Body of pancreas (tissue), 4 donors: ENCODE results near the gene MUC5AC. TPM values are rescaled to one million over a fixed set of nuclear protein-coding genes. Genes with fewer than 3 reads are reported as not detected.

ENCODE experiments used
- ATAC-seq: fragments of 150-250 bp; one replicate; pipeline ENCODE4 v1.9.1; 2016
- DNase-seq, 4 donors: peaks; one replicate each; pipeline ENCODE4 v3.0.0-alpha.2; 2019
- H3K27ac ChIP-seq, 4 donors: fragments of 200-600 bp; sonication (generic); 1 replicate in 3 of 4; 2 replicates in 1 of 4; pipeline versions ENCODE4 v1.5.1 to v1.6.1; 2016 to 2019; ENCODE audit warnings: mild to moderate bottlenecking in 1 of 4, mixed read lengths in 1 of 4, moderate library complexity in 1 of 4
- H3K27me3 ChIP-seq, 2 donors: fragments of 200-600 bp; sonication (generic); one replicate each; pipeline ENCODE4 v1.6.0; 2016; ENCODE audit warnings: mild to moderate bottlenecking in 1 of 2
- H3K36me3 ChIP-seq, 2 donors: fragments of 200-600 bp; sonication (generic); replicated peaks in 1 of 2; 2 replicates each; pipeline ENCODE4 v1.5.1; 2016; ENCODE audit warnings: low read depth in 2 of 2; ENCODE audit not compliant: insufficient read depth in 1 of 2
- H3K4me1 ChIP-seq: fragments of 200-600 bp; sonication (generic); one replicate; pipeline ENCODE4 v1.6.0; 2016
- H3K4me3 ChIP-seq, 2 donors: fragments of 200-600 bp; sonication (generic); 1 replicate in 1 of 2; 2 replicates in 1 of 2; pipeline ENCODE4 v1.5.1; 2016 to 2019
- H3K9me3 ChIP-seq, 3 donors: fragments of 200-600 bp; sonication (generic); 1 replicate in 2 of 3; 2 replicates in 1 of 3; pipeline ENCODE4 v1.5.1; 2016
- CTCF ChIP-seq, 7 experiments: fragments of 450-650 bp in 4 of 7; fragments of 200-600 bp in 3 of 7; sonication (generic) in 3 of 7; IDR thresholded peaks; one replicate each; pipeline ENCODE4 v1.5.1; 2016 to 2019; ENCODE audit warnings: antibody characterized with exemption in 7 of 7
- POLR2A ChIP-seq, 3 donors: fragments of 450-650 bp; IDR thresholded peaks; one replicate each; pipeline ENCODE4 v1.6.1; 2016; ENCODE audit warnings: antibody characterized with exemption in 3 of 3, mild to moderate bottlenecking in 2 of 3
- WGBS, 2 donors: methylation state at CpG; one replicate each; pipeline ENCODE4 v1.1.5; 2017; 5-methylcytosine and 5-hydroxymethylcytosine counted together
- intact Hi-C: fragments of 100-400 bp; cut with DNase I; formaldehyde crosslinking; loops from one replicate; pipeline ENCODE4 v1.15.1; 2023
- total RNA-seq, 2 donors: library from RNA; depleted of rRNA; stranded (reverse); fragments of >200 nt; gene quantifications; one replicate each; pipeline ENCODE4 v1.1.0, GENCODE V29; 2016

MUC5AC gene
- total RNA-seq, 2 donors from 2014 or later: under 0.01 to 1.8 TPM

DNA sequence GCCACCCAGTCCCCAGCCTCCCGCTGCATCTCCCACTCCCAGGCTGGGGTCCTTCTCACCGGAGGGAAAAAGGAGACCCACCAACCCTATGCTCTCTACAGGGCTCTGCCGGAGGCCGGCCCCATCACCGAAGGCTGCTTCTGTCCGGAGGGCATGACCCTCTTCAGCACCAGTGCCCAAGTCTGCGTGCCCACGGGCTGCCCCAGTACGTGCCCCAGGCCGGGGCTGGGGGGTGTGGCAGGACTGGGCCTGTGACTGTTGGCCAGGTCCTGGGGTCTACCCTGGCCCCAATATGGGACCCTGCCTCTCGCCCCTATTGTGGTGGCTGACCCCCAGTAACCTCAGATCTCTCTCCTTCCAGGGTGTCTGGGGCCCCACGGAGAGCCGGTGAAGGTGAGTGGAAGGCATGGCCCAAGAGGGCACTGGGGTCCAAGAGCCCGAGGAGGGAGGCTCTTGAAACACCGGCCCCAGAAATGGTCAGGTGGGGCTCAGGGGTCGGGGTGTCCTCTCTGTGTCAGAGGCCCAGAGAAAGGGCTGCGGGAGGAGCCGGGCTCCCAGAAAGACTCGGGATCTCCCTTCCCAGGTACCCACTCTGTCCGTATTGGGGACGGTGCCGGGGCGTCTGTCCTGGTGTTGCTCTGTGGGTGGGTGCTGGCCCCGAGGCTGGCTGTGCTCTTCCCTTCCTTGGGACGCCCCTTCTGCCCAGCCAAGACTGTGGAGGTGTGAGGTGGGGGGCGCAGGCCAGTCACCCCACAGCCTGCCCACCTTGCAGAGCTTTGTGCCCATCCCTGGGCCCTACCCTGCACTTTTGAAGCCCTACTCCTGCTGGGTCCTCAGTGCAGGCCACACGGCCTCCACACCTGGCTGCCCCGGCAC lies 39.0 kb downstream of the MUC5AC start:
- Histone ChIP-seq H3K4me3 (no peak overlapping the region), H3K36me3 (no peaks in the 10 kb centered on the region), H3K4me1 (no peaks in the 10 kb centered on the region), H3K9me3 (no peaks in the 10 kb centered on the region), H3K27me3 (peaks cover 0 to 21% of the 10 kb centered on the region in 2 donors), H3K27ac (no peak overlapping the region)
- ATAC-seq (no peak), DNase-seq (peak in 3 of 4 donors; percentile 2 to 9 (median 8))
- no peak for TF ChIP-seq POLR2A (IDR thresholded peaks at IDR 0.05)
- no peak for TF ChIP-seq CTCF (IDR thresholded peaks at IDR 0.05)
- 59 to 71% methylated on average over 8 to 28 of the region's 28 CpGs for WGBS, 2 donors
- intact Hi-C loops: no loop called here

- ATAC-seq: no peak
- DNase-seq: peak in 3 of 4 donors; percentile 3 to 9 (median 9)
- no peak for TF ChIP-seq POLR2A (IDR thresholded peaks at IDR 0.05)
- no peak for TF ChIP-seq CTCF (IDR thresholded peaks at IDR 0.05)
- WGBS, 2 donors: 58 to 81% methylated on average over 4 to 13 of the region's 29 CpGs
- Histone ChIP-seq H3K4me1 (no peaks in the 10 kb centered on the region), H3K27me3 (peaks cover 0 to 21% of the 10 kb centered on the region in 2 donors), H3K9me3 (no peaks in the 10 kb centered on the region), H3K27ac (no peak overlapping the region), H3K36me3 (no peaks in the 10 kb centered on the region), H3K4me3 (no peak overlapping the region)
- intact Hi-C loops: no loop called here
Observed at GRCh38 chr11:1197431-1197885, 39.7 kb downstream of the MUC5AC start.

DNA sequence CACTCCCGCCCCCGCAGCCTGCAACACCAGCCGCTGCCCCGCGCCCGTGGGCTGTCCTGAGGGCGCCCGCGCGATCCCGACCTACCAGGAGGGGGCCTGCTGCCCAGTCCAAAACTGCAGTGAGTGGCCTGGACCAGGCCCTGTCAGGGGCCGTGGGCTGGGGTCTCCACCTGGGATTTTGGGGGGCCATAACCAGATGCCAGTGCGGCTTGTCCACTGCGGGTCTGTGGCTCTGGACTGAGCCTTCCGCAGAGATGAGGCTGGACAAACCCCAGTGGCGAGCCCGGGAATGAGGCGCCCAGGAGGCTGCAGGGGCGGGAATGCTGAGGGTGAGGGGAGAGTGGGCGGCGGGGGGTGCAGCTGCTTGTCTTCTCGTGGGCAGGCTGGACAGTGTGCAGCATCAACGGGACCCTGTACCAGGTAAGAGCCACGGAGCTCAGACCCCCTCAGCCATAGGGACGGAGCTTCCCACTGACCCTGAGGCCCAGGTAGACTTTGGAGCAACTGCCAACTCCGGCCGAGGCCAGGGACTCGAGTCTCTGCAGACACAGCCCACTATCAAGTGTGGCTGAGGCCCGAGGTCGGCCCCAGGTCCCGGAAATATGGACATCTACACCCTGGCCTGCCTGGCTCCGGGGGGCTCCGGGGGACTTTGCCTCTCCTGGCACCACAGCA lies 40.3 kb downstream of the MUC5AC start:
- TF ChIP-seq CTCF (IDR thresholded peaks at IDR 0.05): no peak
- TF ChIP-seq POLR2A (IDR thresholded peaks at IDR 0.05): no peak
- H3K36me3 ChIP-seq: no peaks in the 10 kb centered on the region
- peaks cover 2% of the 10 kb centered on the region for H3K4me1 ChIP-seq
- no peaks in the 10 kb centered on the region for H3K9me3 ChIP-seq
- 52% methylated on average over 23 of the region's 33 CpGs; no CpG with 5 or more reads in 1 of the 2 donors for WGBS, 2 donors
- DNase-seq (peak in 2 of 4 donors; percentile 2 to 9), ATAC-seq (no peak)
- H3K4me3 ChIP-seq: no peak overlapping the region
- H3K27me3 ChIP-seq: peaks cover 0 to 21% of the 10 kb centered on the region in 2 donors
- intact Hi-C loops: no loop called here
- no peak overlapping the region for H3K27ac ChIP-seq

GRCh38 chr11:1198561-1199240 lies 40.9 kb downstream of the MUC5AC start:
- H3K4me3 ChIP-seq: no peak overlapping the region
- ATAC-seq (no peak), DNase-seq (peak in 2 of 4 donors; percentile 7 to 13)
- peaks cover 6% of the 10 kb centered on the region for H3K4me1 ChIP-seq
- H3K9me3 ChIP-seq: no peaks in the 10 kb centered on the region
- 51 to 60% methylated on average over 1 to 23 of the region's 26 CpGs for WGBS, 2 donors
- no peak overlapping the region for H3K27ac ChIP-seq
- TF ChIP-seq POLR2A (IDR thresholded peaks at IDR 0.05) (no peak), CTCF (IDR thresholded peaks at IDR 0.05) (no peak)
- H3K27me3 ChIP-seq: peaks cover 0 to 21% of the 10 kb centered on the region in 2 donors
- no peaks in the 10 kb centered on the region for H3K36me3 ChIP-seq
- intact Hi-C loops: no loop called here
